Fibroblast of skin of right quadriceps (primary cell): ENCODE results near the gene EEPD1.
A peak's percentile ranks its signal among the peaks of the same experiment; 100 is the strongest.

Experiments used
- DNase-seq: peaks from one replicate; pipeline ENCODE4 v3.0.0-alpha.2; 2013

Gene EEPD1

DNA sequence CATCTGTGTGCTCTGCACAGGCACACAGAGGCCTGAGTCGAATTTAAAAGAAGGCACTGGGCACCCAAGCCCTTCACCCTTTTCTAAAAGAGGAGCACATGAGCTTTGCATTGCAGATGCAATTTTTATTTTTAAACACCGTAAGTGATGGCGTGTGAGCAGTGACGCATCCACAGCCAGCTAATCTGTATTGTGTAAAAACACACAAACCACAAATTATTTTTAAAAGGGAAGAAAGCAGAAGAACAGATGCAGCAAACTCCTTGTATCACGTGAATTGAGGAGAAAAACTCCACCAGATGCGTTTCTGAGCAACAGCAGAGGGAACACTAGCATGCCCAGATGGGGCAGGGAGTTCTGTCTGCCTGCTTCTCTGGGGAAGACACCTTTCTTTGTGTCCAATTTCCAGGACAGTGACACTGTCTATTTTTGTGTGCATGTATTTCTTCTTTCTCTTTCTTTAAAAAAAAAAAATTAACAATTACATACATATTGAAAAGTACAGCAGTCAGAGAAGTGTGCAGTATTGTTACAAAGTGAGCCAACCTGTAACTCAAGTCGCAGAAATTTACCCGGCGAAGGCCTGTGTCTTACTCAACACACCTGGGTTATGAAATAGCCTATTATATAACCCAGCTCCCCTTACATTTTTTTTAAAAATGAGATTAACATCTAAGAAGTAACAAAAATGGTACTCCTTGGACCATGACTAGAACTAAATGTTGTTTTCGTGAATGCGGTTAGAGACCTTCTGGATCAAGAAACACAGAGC is 39.2 kb downstream of the EEPD1 start:
- peak; percentile 89 for DNase-seq

DNA sequence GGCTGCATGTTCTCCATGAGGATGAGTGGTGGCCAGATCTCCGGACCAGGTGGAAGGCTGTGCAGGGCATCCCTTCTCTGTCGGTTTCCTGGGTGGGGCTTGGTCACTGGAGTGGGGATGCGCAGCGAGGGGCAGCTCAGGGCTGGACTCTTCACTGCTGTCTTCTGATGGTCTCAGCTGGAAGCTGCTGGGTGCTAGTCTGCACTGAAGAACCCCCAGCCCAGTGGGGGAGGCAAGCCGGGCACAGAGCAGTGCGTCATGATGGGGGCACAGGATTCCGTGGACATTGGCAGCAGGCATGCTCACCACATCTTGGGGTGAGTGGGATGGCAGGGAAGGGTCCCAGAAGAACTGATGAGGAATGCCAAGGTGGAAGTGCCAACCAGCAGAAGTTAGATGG is 39.8 kb downstream of the EEPD1 start:
- no peak for DNase-seq

DNA sequence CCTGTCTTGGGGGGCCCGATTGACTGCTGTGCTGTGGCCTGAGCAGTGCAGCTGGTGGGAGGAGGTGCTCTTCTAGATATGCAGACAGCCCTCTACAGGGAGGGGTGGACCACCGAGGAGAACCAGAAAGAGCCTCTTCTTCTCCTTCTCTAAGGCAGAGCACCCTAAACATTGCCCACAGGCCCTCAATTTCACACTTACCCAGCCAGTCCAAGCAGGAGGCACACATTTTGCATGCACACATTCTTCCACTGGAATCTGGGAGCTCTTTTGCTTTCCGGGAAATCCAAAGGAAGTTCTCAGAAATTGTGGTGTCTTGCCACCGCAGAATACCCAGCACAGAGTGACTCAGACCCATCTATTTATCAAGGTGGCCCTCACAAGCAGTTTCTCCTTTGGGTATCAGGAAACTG is 45.8 kb downstream of the EEPD1 start:
- peak; percentile 64 for DNase-seq

DNA sequence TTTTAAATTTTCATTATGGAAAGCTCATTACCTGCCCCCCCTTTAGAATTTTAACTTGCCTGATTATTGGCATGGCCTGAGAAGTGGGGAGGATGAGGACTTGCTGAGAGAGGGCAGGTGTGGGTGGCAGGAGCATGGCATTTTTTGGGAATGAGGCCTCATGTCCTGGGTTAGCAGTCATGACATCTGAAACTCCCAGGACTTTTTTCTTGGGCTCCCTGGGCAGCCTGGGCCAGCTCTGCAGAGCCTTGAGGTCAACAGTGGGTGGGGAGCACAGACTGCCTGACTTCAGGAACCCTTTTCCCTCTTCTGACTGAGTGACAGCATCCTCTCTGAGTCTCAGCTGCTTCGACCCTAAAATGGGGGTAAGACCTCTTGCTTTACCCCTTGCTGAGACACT is 46.3 kb downstream of the EEPD1 start:
- no peak for DNase-seq

DNA sequence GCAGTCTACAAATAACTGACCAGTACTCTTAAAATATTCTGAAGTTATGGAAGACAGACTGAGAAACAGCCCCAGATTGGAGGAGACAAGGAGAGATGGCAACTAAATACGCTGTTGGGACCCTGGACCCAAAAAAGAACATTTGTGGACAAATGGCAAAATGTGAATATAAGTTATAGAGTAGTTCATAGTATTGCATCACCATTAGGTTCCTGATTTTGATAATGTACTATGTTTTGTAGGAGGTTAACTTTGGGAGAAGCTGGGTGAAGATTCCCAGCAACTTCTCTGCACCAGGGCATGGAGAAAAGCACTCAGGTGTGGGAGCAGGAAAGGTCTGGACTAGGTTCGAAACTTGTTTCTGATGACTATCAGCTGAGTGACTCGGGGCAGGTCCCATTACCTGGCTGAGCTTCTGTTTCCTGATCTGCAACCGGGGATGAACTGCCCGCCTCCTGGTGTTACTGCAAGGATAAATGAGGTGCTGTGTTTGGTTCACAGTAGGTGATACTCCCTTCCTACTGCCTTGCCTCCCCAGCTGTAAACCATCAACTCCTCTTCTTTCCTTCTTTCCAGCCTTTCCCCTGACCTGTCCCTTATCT is 48.2 kb downstream of the EEPD1 start:
- DNase-seq: no peak

DNA sequence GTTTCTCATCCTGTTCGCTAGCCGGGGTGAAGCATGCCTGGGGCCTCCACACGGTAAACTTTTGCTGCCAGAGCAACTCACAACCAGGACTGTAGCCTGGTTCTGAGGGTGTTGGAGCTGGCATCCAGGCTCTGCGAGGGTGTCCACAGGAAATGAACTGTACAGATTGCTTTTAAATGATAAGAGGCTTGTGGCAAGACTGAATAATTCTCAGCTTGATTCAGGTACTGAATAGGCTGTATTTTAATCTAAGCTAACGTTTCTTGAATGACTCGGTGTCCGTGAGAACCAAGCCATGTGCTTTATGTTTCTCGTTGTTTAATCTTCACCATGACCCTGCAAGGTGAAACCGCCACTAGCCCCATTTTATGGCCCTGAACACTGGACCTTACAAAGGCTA is 49.3 kb downstream of the EEPD1 start:
- DNase-seq: no peak

DNA sequence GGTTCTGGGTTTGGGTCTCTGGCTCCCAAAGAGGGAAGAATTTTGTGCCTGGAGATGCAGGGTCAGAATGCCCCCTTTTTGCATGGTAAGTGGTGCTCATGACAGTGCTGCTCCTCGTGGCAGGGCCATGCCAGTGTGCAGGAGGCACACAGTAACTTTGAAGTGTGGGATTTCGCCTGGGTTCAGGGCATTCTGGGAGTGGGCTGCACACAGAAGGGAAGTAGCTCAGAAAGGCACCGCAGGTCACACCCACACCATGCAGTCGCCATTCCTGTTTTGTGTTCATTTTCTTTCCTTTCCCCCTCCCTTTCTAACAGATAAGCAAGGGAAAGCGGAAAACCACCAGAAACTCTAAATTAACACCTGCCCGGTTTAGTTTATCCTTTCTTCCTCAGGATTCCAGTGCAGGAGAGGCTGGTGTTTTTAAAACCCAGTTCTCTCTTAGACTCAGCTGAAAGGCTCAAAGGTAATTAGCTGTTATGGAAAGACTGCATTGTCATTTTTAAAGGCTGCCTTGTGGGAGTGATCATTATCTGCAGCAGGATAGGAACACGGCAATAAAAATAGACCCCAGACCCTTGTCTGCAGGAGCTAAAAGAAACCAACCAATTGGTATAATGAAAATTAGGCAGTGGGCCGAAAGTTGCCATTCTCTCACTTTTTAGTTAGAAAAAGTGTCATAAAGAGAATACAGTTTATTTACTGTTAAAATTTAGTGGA is 50.2 kb downstream of the EEPD1 start:
- no peak for DNase-seq

DNA sequence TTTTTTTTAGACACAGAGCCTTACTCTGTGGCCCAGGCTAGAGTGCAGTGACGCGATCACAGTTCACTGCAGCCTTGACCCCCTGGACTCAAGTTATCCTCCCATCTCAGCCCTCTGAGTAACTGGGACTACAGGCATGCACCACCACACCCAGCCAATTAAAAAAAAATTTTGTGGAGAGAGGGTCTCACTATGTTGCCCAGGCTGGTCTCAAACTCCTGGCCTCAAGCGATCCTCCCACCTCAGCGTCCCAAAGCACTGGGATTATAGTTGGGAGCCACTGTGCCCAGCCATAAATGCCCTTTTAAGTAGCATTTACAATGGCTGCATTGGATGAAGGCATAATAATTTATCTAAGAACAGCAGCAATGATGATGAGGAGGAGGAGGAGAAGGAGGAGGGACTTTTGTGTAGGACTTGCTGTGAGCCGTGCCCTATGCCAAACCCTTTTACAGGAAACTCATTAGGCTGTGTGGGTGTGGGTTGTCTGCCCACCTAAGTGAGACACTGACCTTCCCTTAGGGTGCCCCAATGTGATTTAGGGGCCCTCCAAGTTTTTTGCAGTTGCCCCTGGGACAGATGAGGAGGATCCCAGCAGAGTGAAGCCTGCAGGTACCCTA is 51.1 kb downstream of the EEPD1 start:
- DNase-seq: no peak

DNA sequence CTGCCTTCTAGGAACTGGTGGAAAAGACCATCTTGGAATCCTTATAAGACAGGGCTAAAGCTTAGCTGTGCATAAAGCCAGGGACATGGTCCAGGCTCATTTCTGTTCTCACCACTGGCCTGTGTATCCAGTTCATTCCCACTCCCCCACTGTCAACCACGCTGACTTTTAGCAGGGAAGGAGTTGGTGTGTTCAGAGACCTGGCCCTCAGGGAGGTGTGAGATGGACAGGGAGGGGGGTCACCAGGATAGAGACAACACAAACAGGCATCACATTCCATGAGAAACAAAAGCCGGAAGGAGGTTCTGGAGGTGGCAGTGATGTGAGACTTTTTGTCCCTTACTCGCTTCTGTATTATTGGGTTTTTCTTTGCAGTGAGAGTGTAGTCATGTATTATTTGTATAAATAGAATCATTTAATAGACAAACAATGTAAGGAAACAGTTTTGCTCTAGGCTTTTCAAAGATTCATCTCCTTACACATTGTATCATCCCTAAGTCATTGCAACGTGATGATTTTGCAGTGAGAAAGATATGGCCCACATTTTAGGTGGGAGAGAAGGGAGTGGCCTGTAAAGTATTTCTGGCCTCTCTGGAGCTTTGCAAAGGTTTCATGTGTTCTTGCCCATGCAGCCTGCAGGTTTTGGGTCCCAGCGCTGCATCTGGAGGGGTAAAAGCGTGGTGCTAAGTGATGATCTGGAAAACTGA is 52.0 kb downstream of the EEPD1 start:
- no peak for DNase-seq

DNA sequence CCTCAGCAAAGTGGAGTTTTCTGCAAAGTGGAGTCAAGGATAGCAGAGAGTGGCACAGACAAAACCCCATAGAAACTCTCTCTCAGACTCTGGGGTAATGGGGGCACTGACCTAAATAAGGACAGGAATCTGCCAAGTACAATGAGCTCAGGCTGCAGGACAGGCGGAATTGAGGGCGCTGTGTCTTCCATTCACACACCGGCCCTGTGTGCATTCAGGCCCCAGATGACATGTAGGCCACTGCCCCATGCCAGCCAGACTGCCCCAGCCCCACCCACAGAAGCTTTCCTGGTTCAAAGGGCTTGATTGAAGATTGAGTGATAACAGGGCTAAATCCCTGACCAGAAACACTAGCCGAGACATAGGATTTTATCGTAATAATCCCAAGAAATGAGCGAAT is 52.7 kb downstream of the EEPD1 start:
- no peak for DNase-seq

DNA sequence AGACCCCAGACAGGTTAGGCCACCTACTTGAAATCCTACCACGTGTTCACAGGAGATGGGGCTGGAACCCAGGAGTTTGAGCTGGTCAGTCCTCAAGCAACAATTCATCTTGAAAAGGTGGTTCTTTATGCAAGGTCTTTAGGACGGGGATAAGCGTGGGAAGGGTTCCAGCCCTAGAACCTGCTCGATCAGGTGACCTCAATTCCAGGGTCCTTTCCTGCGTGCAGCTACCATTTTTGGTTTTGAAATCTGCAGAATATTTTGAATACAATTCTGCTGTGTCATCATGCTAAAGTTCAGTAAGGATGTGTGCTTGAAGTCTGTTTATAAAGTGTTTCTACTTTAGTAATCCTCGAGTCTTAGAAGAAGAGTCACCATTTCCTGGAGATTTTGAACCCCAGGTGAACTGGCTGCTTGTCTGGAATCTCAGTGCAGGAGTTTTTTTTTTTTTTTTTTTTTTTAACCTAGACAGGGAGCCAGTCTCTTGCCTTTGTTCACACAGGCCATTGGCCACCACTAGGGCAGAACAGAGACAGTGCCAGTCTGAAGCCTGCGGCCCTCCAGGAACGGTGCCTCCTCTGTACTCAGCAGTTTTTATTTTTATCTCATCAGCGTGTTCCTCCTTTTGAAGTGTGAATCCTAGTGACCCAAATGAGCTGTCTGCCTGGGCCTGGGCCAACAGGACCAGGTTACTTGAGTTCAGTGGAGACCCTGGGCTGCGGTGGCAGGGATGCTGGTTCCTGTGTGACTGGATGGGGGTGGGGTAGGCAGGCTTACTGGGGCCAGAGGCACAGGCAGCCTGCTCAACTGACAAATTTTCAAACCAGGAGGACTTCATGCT is 54.6 kb downstream of the EEPD1 start:
- DNase-seq: peak; percentile 93

DNA sequence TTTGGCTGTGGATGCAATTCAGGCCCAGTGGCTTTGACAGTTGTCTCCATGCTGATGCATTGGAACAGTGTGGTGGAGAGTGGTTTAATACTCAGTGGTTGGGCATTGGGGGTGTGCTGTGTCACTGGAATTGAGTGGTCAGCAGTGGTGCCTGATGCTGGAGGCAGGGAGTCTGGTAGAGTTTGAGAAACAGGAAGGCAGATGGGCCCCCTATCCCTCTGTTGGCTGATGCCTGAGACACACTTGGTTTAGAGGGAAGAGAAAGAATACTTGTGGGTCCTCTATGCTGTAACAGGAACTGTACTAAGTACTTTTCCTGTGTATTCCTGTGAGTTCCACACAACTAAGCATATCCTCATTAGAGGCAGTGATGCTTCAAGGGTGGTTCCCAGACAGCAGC is 55.4 kb downstream of the EEPD1 start:
- peak; percentile 35 for DNase-seq

DNA sequence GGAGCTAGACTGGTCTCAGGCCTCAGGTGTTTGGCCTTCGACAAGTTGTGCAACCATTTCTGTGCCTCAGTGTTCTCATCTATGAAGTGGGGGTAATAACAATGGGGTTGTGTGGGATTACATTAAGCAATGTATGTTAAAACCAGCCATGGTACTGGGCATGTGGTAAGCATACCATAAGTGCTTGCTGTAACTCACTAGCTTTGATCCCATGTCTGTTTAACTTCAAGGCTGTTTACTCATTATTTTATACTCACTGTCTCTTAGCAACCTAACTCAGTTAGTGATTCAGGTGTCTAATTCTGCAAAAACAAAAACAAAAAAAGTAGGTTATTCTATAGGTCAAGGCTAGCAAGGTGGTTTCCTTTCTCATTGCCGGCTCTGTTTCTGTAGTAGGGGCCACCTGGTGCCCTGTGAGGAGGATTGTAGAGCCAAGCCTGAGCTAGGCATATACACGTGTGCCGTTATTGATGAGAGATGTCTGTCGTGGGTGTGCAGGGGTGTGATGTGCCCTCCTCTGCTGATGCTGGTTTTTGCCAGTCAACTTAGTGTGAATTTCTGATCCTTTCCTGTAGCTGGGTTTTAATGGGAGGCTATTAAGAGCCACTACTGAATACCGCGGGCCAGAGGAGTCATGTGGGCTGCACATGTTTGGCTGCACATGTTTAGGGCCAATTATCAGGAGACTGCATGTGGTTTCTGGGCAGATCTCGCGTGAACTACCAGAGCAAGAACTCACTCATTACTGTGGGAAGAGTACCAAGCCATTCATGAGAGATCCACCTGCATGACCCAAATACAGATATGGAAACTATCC is 56.2 kb downstream of the EEPD1 start:
- DNase-seq: peak; percentile 60

DNA sequence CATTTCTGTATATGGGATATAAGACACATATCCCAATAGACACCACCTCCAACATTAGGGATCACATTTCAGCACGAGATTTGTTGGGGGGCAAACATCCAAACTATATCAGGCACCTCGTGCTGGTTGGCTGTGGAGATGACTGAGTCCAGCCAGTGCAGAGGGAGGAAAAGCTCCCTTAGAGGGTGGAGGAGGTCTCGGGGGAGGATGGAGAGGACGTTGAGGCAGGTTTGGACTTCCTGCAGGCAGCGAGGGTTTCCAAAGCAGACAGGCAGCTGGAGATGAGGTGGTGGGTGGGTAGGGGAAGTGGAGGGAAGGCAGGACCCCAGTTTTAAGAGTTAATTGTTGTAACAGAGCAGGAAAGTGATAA is 56.7 kb downstream of the EEPD1 start:
- DNase-seq: no peak

DNA sequence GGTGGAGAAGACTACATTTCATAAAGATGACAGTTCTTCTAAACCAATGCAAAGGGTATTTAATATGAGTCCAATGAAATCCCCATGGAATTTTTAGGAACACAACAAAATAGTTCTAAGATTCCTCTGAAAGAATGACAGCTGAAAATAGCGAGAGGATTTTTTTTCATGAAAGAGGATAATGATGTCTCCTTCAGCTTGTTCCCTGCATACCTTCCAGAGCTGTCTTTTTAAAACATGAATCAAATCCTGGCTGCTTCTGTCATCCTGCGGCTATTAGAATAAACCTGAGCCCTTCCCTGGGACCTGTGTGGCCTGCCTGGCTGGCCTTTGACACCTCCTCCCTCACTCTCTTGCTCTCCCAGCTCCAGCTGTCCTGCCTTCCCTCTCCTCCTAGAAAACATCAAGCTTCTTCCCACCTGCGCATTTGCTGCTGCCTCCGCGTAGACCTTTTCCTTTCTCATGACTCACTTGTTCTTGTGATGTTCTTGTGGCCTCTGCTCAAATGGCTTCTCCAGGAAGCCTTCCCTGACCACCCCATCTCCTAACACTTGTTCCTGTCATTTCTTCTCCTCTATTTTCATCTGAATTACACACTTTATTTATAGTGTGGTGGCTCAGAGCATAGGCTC is 57.4 kb downstream of the EEPD1 start:
- DNase-seq: peak; percentile 41

DNA sequence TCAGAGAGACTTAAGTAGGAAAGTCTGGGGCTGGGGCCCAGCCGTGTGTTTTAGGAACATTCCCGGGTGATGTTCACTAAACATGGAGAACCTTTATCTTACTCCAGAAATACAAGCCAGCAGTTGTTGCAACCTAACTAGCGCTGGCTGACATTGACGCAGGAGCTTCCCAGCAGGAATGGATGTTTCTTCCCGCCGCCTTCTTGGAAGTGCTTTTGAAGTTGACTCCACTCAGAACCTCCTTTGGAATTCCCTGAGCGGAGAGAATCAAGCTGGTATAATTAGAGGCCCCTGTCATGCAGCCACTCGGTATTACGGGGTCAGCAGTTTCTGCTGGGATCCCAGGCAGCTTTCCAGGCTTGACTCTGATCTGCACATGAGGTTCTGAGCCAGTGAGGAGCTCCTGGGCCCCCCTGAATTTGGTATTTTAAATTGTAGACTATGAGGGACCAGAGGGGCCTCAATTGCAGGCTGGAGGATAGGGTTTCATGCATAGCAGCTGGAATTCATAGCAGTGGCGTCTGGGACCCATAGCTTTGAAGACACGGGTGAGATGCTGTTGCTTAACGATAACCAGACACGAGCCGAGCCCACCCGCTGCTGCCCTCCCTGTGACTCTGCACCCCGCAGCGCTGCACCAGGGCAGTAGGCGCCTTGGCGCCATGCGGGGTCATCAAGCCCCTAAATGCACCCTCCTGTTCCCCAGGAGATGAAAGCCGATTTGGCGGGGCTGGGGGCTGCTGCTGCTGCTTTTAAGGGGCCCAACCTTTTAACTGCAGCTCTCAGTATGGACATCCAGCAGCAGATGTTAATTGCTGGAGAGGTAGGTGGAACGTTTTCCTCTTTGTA is 61.8 kb downstream of the EEPD1 start:
- peak; percentile 73 for DNase-seq

DNA sequence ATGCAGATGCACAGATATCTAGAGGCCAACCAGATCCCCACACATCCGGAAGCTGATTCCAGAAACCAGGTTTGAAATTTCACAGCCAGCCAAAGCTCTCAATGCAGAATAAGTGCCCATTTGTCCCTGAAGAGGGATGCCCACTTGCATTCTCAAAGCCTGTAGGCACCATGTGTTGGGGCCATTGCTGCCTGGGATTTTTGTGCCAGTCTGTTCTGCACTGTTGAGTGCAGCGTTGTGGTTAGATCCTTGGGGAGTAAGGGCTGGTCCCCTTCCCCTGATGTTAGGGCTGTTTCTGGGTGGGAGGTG is 62.4 kb downstream of the EEPD1 start:
- no peak for DNase-seq

DNA sequence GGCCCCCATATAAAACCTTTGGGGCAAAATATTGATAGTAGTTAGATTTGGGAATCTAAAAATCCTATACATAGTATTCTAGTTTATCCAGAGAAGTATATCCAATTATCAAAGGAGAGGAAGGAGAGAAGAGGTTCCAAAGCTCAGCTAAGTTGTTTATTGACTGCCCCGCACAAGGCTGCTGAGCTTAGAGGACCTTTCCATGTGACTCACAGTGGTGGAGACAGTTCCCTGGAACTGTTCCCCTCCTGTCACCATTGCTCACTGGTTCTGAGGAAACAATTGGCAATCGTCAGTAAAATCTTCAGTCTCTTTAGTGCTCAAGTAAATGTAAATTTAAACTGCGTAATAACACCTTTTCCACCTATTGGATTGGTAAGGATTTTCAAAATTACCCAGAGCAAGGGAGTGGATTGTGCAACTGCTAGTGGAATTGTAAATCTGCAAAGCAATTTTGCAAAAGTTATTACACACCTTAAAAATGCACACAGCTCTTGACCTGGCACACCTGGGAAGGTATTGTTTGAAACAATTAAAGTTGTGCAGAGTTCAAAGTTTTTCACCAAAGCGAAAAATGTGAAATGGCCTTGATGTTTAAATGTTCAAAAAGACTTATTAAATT is 63.1 kb downstream of the EEPD1 start:
- peak; percentile 57 for DNase-seq

DNA sequence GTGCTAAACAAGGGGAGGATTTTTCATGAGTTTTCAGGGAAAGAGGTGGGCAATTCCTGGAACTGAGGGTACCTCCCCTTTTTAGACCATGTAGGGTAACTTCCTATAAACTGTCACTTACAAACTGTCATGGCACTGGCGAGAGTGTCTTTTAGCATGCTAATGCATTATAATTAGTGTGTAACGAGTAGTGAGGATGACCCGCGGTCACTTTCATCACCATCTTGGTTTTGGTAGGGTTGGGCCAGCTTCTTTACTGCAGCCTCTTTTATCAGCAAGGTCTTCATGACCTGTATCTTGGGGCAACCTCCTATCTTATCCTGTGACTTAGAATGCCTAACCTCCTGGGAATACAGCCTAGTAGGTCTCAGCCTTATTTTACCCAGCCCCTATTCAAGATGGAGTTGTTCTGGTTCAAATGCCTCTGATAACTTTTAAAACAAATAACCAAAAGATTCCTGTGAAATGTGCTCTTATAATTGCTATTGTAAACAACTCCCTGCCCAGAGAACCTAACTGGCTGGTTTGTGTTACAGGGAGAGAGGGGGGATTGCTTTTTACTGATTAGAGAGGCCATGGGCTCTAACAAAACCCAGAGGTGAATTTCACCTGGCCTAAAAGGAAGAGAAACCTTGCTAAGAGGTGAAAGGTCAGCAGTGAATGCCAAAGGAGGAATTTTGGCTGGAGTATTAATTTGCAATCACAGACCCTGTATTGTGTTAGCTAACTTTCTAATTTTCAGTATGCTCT is 64.3 kb downstream of the EEPD1 start:
- no peak for DNase-seq
